Epithelial cell of esophagus (primary cell): Measurements from ENCODE around the gene SLC9A4.

Source experiments
- DNase-seq: peaks from one replicate; pipeline ENCODE4 v3.0.0; 2010; ENCODE audit warnings: low read depth
- H3K4me3 ChIP-seq: 2 replicates; pipeline ENCODE4 v1.5.1; 2011; ENCODE audit warnings: mild to moderate bottlenecking, low read length, control low read depth
- CTCF ChIP-seq: IDR thresholded peaks from 2 replicates; pipeline ENCODE4 v1.5.1; 2011; ENCODE audit warnings: low read depth, mild to moderate bottlenecking, low read length, control low read depth, inconsistent platforms; ENCODE audit not compliant: insufficient read depth; ENCODE audit errors: missing control alignments

The SLC9A4 gene

GRCh38 chr2:102509749-102510148, 36.7 kb downstream of the SLC9A4 start:
- peak; percentile 84 for DNase-seq

GRCh38 chr2:102510791-102511575, 38.0 kb downstream of the SLC9A4 start:
- no peak for DNase-seq
- no peak overlapping the region for H3K4me3 ChIP-seq
- TF ChIP-seq CTCF, result no peak

More at GRCh38 chr2:102509749-102510148, 36.7 kb downstream of the SLC9A4 start:
- H3K4me3 ChIP-seq, result no peak overlapping the region
- TF ChIP-seq CTCF, result no peak

- H3K4me3 ChIP-seq, result no peak overlapping the region
- no peak for DNase-seq
- TF ChIP-seq CTCF, result no peak
Measured at GRCh38 chr2:102512161-102512560, 39.1 kb downstream of the SLC9A4 start.

GRCh38 chr2:102513355-102513939, 40.4 kb downstream of the SLC9A4 start:
- no peak for DNase-seq
- no peak for TF ChIP-seq CTCF
- no peak overlapping the region for H3K4me3 ChIP-seq

GRCh38 chr2:102514061-102514785, 41.2 kb downstream of the SLC9A4 start:
- TF ChIP-seq CTCF, result no peak
- H3K4me3 ChIP-seq, result no peak overlapping the region
- DNase-seq, result peak; percentile 92

GRCh38 chr2:102515851-102516250, 42.8 kb downstream of the SLC9A4 start:
- DNase-seq, result no peak
- H3K4me3 ChIP-seq, result no peak overlapping the region
- no peak for TF ChIP-seq CTCF
